Body of pancreas (tissue), 4 donors: Measurements from ENCODE around the gene PCDH9.

Experiments
- CTCF ChIP-seq, 7 experiments: fragments of 450-650 bp in 4 of 7; fragments of 200-600 bp in 3 of 7; sonication (generic) in 3 of 7; IDR thresholded peaks; one replicate each; pipeline ENCODE4 v1.5.1; 2016 to 2019; ENCODE audit warnings: antibody characterized with exemption in 7 of 7
- POLR2A ChIP-seq, 3 donors: fragments of 450-650 bp; IDR thresholded peaks; one replicate each; pipeline ENCODE4 v1.6.1; 2016; ENCODE audit warnings: antibody characterized with exemption in 3 of 3, mild to moderate bottlenecking in 2 of 3

- no peak for TF ChIP-seq CTCF (IDR thresholded peaks at IDR 0.05)
- TF ChIP-seq POLR2A (IDR thresholded peaks at IDR 0.05) = no peak
Measured at GRCh38 chr13:66640231-66640630, 589.9 kb downstream of the PCDH9 start.
